Ascending aorta (tissue), 2 donors: ENCODE data around the gene KLF7. TPM values are rescaled to one million over a fixed set of nuclear protein-coding genes. Genes with fewer than 3 reads are reported as not detected.

ENCODE experiments used
- DNase-seq, 2 donors: peaks; one replicate each; pipeline ENCODE4 v3.0.0-alpha.2; 2019; ENCODE audit warnings: low spot score in 2 of 2
- H3K27ac ChIP-seq, 2 donors: fragments of 200-600 bp; sonication (generic); one replicate each; pipeline ENCODE4 v1.5.1; 2016 to 2017; ENCODE audit warnings: mild to moderate bottlenecking in 1 of 2
- H3K27me3 ChIP-seq: fragments of 200-600 bp; sonication (generic); one replicate; pipeline ENCODE4 v1.5.1; 2017
- H3K36me3 ChIP-seq, 2 donors: fragments of 200-600 bp; sonication (generic); one replicate each; pipeline ENCODE4 v1.5.1; 2016
- H3K4me1 ChIP-seq, 2 donors: fragments of 200-600 bp; sonication (generic); one replicate each; pipeline ENCODE4 v1.5.1; 2016 to 2017; ENCODE audit warnings: mild to moderate bottlenecking in 1 of 2
- H3K4me3 ChIP-seq, 2 donors: fragments of 200-600 bp; sonication (generic); one replicate each; pipeline ENCODE4 v1.5.1; 2016 to 2017; ENCODE audit warnings: mild to moderate bottlenecking in 1 of 2
- H3K9me3 ChIP-seq, 2 donors: fragments of 200-600 bp; sonication (generic); one replicate each; pipeline ENCODE4 v1.5.1; 2016
- intact Hi-C: fragments of 100-400 bp; cut with DNase I; formaldehyde crosslinking; loops from one replicate; pipeline ENCODE4 v1.15.1; 2023
- total RNA-seq: library from RNA; depleted of rRNA; stranded (reverse); fragments of >200 nt; gene quantifications from one replicate; pipeline ENCODE4 v1.1.0, GENCODE V29; 2016
- TF ChIP-seq, protein P1 (sequence below), 3 experiments: fragments of 200-600 bp in 2 of 3; fragments of 450-650 bp in 1 of 3; sonication (generic) in 2 of 3; IDR thresholded peaks; one replicate each; pipeline ENCODE4 v1.5.1; 2016 to 2019; ENCODE audit warnings: antibody characterized with exemption in 3 of 3, mild to moderate bottlenecking in 1 of 3, moderate library complexity in 1 of 3

Gene KLF7
- total RNA-seq, 1 donor from 2014 or later, result 17.0 TPM

DNA sequence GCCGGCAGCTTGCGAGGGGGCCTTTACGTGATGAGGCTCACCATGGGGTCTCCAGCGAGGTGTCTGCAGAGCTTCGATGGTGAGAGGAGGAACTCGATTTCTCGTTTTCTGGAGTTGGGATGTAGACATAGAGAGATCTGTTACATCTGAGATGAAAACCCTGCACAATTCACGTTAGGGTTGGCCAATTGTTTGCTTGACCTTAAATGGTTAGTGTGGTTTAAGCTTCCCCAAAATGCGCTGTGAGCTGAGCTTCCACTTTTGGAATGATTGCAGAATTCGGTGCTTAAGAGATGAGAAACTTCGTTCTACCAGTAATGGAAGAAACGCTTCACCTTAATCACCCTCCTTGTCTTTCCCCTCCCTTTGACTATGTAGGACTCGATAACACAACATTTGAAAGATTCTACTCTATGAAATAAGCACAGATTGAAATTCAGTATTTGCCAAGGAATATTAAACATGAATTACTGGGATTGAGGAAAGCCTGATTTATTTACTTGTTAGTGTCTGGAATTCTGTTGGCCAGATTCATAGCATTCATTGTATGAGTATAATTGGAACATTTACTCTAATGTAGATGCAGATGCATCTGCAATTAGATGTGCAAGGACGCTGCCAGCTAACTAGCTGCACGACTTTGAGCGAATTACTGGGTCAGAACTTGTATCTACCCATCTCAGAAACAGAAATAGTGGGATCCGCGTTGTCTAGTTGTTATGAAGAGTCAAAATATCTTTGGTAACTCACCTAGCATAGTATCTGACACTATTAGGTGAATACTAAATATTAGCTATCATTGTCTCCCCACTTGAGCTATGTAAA is 1.6 kb upstream of the KLF7 start:
- intact Hi-C loops, result loop anchor here (2.0 to 5.0 kb wide), 5 partner anchors 71 to 545 kb away; partner anchors contain the start of gene CCNYL1
- peak; percentile 14 to 73 for DNase-seq
- TF ChIP-seq, protein P1, sequence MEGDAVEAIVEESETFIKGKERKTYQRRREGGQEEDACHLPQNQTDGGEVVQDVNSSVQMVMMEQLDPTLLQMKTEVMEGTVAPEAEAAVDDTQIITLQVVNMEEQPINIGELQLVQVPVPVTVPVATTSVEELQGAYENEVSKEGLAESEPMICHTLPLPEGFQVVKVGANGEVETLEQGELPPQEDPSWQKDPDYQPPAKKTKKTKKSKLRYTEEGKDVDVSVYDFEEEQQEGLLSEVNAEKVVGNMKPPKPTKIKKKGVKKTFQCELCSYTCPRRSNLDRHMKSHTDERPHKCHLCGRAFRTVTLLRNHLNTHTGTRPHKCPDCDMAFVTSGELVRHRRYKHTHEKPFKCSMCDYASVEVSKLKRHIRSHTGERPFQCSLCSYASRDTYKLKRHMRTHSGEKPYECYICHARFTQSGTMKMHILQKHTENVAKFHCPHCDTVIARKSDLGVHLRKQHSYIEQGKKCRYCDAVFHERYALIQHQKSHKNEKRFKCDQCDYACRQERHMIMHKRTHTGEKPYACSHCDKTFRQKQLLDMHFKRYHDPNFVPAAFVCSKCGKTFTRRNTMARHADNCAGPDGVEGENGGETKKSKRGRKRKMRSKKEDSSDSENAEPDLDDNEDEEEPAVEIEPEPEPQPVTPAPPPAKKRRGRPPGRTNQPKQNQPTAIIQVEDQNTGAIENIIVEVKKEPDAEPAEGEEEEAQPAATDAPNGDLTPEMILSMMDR (IDR thresholded peaks at IDR 0.05), result no peak

DNA sequence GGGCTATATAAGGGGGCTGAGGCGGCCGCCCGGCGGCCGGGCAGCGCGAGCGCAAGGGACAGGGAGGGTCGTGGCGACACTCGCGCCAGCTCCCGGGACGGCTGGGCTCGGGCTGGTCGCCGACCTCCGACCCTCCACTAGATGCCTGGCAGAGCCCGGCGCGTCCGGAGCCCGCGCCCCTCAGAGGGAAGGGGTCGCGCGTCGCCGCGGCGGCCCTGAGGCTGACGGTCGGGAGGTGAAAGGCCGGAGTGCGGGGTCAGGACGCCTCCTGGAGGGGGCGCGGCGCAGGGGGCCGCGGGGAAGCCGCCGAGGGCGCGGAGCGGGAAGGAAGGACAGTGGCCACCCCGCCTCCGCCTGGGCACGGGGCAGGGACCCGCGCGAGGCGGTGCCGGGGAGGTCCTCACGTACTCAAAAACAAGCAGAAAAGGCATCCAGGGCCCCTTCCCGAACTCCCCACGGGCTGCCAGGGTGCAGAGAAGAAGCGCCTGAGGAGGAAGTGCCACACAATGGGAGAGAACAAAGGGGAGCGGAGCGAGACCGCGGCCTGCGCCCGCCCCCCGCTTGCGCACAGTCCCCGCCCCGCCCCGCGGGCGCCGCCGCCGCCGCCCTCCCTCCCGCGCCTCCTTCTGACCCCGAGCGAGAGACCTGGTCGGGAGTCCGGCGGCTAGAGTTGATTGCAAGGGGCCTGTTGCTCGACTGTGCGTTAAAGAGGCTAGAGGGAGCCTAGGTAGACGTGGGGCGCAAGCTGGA is 776 bp upstream of the KLF7 start:
- H3K9me3 ChIP-seq, result no peaks in the 10 kb centered on the region
- H3K27ac ChIP-seq, result peak overlapping the region; percentile 100
- intact Hi-C loops, result loop anchor here (1.0 to 5.0 kb wide), 9 partner anchors 32 to 546 kb away; partner anchors contain the start of genes CCNYL1 and CREB1
- DNase-seq, result peak; percentile 39 to 85
- no peaks in the 10 kb centered on the region for H3K27me3 ChIP-seq
- H3K4me3 ChIP-seq, result peak overlapping the region; percentile 79 to 95
- peaks cover under 1 to 12% of the 10 kb centered on the region in 2 donors for H3K4me1 ChIP-seq
- no peaks in the 10 kb centered on the region for H3K36me3 ChIP-seq
- TF ChIP-seq, protein P1 (IDR thresholded peaks at IDR 0.05), result peak in 2 of 3 experiments; percentile 11 to 58

More for the DNA sequence above, 1.6 kb upstream of the KLF7 start:
- peak overlapping the region; percentile 79 to 95 for H3K4me3 ChIP-seq
- no peaks in the 10 kb centered on the region for H3K27me3 ChIP-seq
- no peaks in the 10 kb centered on the region for H3K9me3 ChIP-seq
- peak overlapping the region; percentile 100 for H3K27ac ChIP-seq
- peaks cover 0 to 11% of the 10 kb centered on the region in 2 donors for H3K4me1 ChIP-seq
- no peaks in the 10 kb centered on the region for H3K36me3 ChIP-seq

DNA sequence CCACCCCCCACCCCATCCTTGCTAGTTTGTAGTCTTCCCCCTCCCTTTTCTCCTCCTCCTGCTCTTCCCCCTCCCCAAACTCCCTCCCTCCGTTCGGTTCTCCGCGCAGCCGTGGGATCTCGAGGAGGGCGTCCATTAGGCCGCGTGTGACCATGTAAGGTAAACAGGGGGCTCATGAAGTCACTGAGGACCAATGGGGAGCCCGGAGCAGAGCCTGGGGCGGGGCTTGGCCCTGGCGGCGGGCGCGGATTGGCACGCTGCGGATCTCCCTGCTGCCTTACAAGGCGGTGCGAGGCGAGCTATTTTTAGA is 246 bp upstream of the KLF7 start:
- Histone ChIP-seq H3K27ac (peak overlapping the region; percentile 100), H3K4me1 (peaks cover 6 to 16% of the 10 kb centered on the region in 2 donors), H3K9me3 (no peaks in the 10 kb centered on the region), H3K36me3 (no peaks in the 10 kb centered on the region), H3K27me3 (no peaks in the 10 kb centered on the region), H3K4me3 (peak overlapping the region; percentile 79 to 95)
- peak; percentile 99 to 100 for DNase-seq
- intact Hi-C loops, result loop anchor here (1.0 to 5.0 kb wide), 9 partner anchors 32 to 546 kb away; partner anchors contain the start of genes CCNYL1 and CREB1
- TF ChIP-seq, protein P1 (IDR thresholded peaks at IDR 0.05), result no peak

DNA sequence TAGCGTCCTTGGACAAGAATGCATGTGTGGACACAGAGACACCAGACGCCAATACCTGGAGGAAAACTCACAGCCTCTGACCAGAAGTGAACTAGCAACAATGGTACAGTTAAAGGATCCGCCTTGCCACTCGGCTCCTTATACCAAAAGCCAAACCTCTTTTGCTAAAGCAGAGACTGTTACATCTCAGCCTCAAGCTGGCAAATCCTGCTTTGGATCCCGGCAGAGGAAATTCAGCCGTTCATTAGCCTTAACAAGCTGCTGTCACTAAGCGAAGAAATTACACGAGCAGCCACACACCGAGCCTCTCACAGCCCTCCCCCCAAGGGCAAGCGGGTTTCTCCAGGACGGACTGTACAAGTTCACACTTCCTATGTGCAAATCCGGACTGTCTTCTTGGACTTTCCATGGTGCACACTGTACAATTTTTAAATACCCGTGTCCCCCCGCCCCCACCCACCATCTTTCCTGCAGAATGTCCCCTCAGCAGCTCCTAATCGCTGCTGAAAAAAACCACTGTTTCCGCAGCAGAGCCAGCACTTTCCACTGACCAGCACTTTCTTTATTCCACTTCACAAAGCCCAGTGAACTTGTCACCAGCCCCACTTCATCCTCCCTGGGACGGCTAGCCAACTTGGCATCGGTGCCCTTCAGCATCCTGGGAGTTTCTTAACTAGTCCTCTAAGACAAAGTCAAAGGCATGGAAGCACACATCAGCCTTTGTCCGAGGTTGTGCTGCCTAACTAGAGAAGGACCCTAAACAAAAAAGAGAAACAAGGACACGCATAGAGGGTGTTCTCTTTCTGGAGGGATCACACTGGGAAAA is 1.5 kb downstream of the KLF7 start:
- H3K4me1 ChIP-seq, result peaks cover 12 to 32% of the 10 kb centered on the region in 2 donors
- TF ChIP-seq, protein P1 (IDR thresholded peaks at IDR 0.05), result no peak
- no peaks in the 10 kb centered on the region for H3K9me3 ChIP-seq
- peak overlapping the region; percentile 86 to 100 for H3K27ac ChIP-seq
- no peaks in the 10 kb centered on the region for H3K36me3 ChIP-seq
- H3K27me3 ChIP-seq, result no peaks in the 10 kb centered on the region
- intact Hi-C loops, result loop anchor here (2.0 to 5.0 kb wide), 2 partner anchors 42 to 181 kb away; no protein-coding TSS in a partner anchor
- DNase-seq, result peak; percentile 45 to 86
- peak overlapping the region; percentile 78 to 79 for H3K4me3 ChIP-seq

DNA sequence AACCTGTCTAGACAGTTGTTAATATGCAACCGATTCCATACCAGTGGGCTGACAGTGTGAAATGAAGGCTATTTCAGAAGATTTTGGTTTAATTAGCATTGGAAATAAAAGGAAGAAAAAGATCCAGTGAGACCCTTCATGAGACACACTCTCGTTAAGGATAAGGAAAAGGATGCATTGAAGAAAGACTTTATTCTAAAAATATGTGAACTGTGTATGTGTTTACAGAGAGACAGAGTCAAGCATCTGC is 2.1 kb downstream of the KLF7 start:
- H3K9me3 ChIP-seq, result no peaks in the 10 kb centered on the region
- no peaks in the 10 kb centered on the region for H3K36me3 ChIP-seq
- intact Hi-C loops, result loop anchor here (1.0 to 5.0 kb wide), 4 partner anchors 15 to 181 kb away; no protein-coding TSS in a partner anchor
- TF ChIP-seq, protein P1 (IDR thresholded peaks at IDR 0.05), result no peak
- no peak for DNase-seq
- H3K27ac ChIP-seq, result peak overlapping the region; percentile 86 to 100
- peaks cover 14 to 37% of the 10 kb centered on the region in 2 donors for H3K4me1 ChIP-seq
- H3K27me3 ChIP-seq, result no peaks in the 10 kb centered on the region
- peak overlapping the region; percentile 78 to 79 for H3K4me3 ChIP-seq
